Caco-2 (cell line): ENCODE results near the gene GTF2A2. TPM values are rescaled to one million over a fixed set of nuclear protein-coding genes. Genes with fewer than 3 reads are reported as not detected.

ENCODE experiments used
- BruUV-seq: library from RNA; stranded (reverse); fragments of 400-500 nt; replicated peaks from 2 replicates; lab custom pipeline; 2021; lab: Mats Ljungman, UMichigan
- CTCF ChIA-PET: fragments of 300-600 bp; sonication (Branson Sonifier 250); formaldehyde crosslinking; loops from one replicate; lab custom pipeline; 2022; ENCODE audit warnings: antibody characterized with exemption; lab: Charles Lee
- POLR2A ChIA-PET: fragments of 300-600 bp; sonication (Branson Sonifier 250); formaldehyde crosslinking; loops from one replicate; lab custom pipeline; 2022; ENCODE audit warnings: antibody characterized with exemption; lab: Charles Lee
- DNase-seq, 2 experiments: peaks; one replicate each; pipeline versions ENCODE4 v3.0.0 to v3.0.0-alpha.2; 2020 to 2022
- H3K27me3 ChIP-seq: replicated peaks from 2 replicates; pipeline ENCODE4 v1.6.0; 2011; ENCODE audit warnings: low read length; ENCODE audit not compliant: control insufficient read depth, insufficient read depth
- H3K36me3 ChIP-seq: 2 replicates; pipeline ENCODE4 v1.5.1; 2011; ENCODE audit warnings: low read length; ENCODE audit not compliant: control insufficient read depth, insufficient read depth
- H3K4me1 ChIP-seq: fragments of 250-450 bp; sonication (Bioruptor Pico); 2 replicates; pipeline ENCODE4 v1.5.1; 2020; ENCODE audit warnings: mild to moderate bottlenecking
- H3K4me3 ChIP-seq: 2 replicates; pipeline ENCODE4 v1.5.1; 2011; ENCODE audit warnings: low read depth, mild to moderate bottlenecking, control low read depth, low read length
- H3K9me3 ChIP-seq: fragments of 250-450 bp; sonication (Bioruptor Pico); 2 replicates; pipeline ENCODE4 v1.5.1; 2020; ENCODE audit warnings: mild to moderate bottlenecking, moderate library complexity
- H3K27ac Mint-ChIP-seq: one replicate; pipeline ENCODE4 v1.8.0; 2022; ENCODE audit warnings: mixed read lengths; ENCODE audit not compliant: unreplicated experiment
- H3K27me3 Mint-ChIP-seq: one replicate; pipeline ENCODE4 v1.8.0; 2022; ENCODE audit warnings: mixed read lengths; ENCODE audit not compliant: insufficient read depth, unreplicated experiment
- H3K36me3 Mint-ChIP-seq: one replicate; pipeline ENCODE4 v1.8.0; 2022; ENCODE audit warnings: mild to moderate bottlenecking, mixed read lengths; ENCODE audit not compliant: insufficient read depth, unreplicated experiment
- H3K4me1 Mint-ChIP-seq: one replicate; pipeline ENCODE4 v1.8.0; 2022; ENCODE audit warnings: low read depth, mixed read lengths; ENCODE audit not compliant: unreplicated experiment
- H3K4me3 Mint-ChIP-seq: one replicate; pipeline ENCODE4 v1.8.0; 2022; ENCODE audit warnings: mild to moderate bottlenecking, moderate library complexity, mixed read lengths; ENCODE audit not compliant: unreplicated experiment
- H3K9me3 Mint-ChIP-seq: one replicate; pipeline ENCODE4 v1.8.0; 2022; ENCODE audit warnings: mixed read lengths; ENCODE audit not compliant: unreplicated experiment
- CTCF ChIP-seq, 2 experiments: fragments of 200-600 bp in 1 of 2; IDR thresholded peaks; 1 replicate in 1 of 2; 2 replicates in 1 of 2; pipeline versions ENCODE4 v1.5.1 to v1.8.0; 2011 to 2022; ENCODE audit warnings: antibody characterized with exemption in 1 of 2, control low read depth in 1 of 2, inconsistent platforms in 1 of 2, low read depth in 1 of 2, low read length in 1 of 2, mild to moderate bottlenecking in 1 of 2, moderate library complexity in 1 of 2; ENCODE audit not compliant: insufficient read depth in 1 of 2, severe bottlenecking in 1 of 2, unreplicated experiment in 1 of 2
- intact Hi-C: fragments of 100-400 bp; cut with micrococcal nuclease; formaldehyde crosslinking; loops from one replicate; pipeline ENCODE4 v1.10.0; 2022; ENCODE audit not compliant: unreplicated experiment
- total RNA-seq: library from RNA; stranded (reverse); gene quantifications from 2 replicates; pipeline ENCODE4 v1.2.3, GENCODE V29; 2022

GTF2A2 gene
- total RNA-seq, 1 experiment from 2014 or later: 153 TPM

GRCh38 chr15:59636184-59636583, 21.1 kb downstream of the GTF2A2 start:
- no peak overlapping the region for H3K27ac Mint-ChIP-seq
- no peak for DNase-seq
- no peaks in the 10 kb centered on the region for H3K27me3 Mint-ChIP-seq
- no peak overlapping the region for H3K4me3 ChIP-seq
- H3K9me3 ChIP-seq: no peaks in the 10 kb centered on the region
- H3K9me3 Mint-ChIP-seq: no peaks in the 10 kb centered on the region
- H3K27me3 ChIP-seq: no peaks in the 10 kb centered on the region
- TF ChIP-seq CTCF (IDR thresholded peaks at IDR 0.05; ENCODE audit: insufficient read depth in 1 of 2, low read depth in 1 of 2, low read length in 1 of 2, severe bottlenecking in 1 of 2, unreplicated experiment in 1 of 2): no peak
- intact Hi-C loops: no loop called here
- no peaks in the 10 kb centered on the region for H3K4me1 ChIP-seq
- BruUV-seq: no TSS peak
- ChIA-PET CTCF (no interaction called here), POLR2A (no interaction called here)
- no peaks in the 10 kb centered on the region for H3K36me3 ChIP-seq
- no peak overlapping the region for H3K4me3 Mint-ChIP-seq
- peaks cover 30% of the 10 kb centered on the region for H3K36me3 Mint-ChIP-seq
- no peaks in the 10 kb centered on the region for H3K4me1 Mint-ChIP-seq

- CTCF ChIA-PET: interaction anchor here (0.7 to 2.2 kb wide), 4 partner anchors 79 to 104 kb away, joined by 3 to 21 read pairs (median 8); no protein-coding TSS in a partner anchor
- H3K27me3 ChIP-seq: no peaks in the 10 kb centered on the region
- TF ChIP-seq CTCF (IDR thresholded peaks at IDR 0.05; ENCODE audit: insufficient read depth in 1 of 2, low read depth in 1 of 2, low read length in 1 of 2, severe bottlenecking in 1 of 2, unreplicated experiment in 1 of 2): peak; percentile 62
- Mint-ChIP-seq H3K9me3 (no peaks in the 10 kb centered on the region), H3K27ac (no peak overlapping the region), H3K4me3 (no peak overlapping the region), H3K36me3 (peaks cover 13% of the 10 kb centered on the region), H3K4me1 (no peaks in the 10 kb centered on the region), H3K27me3 (no peaks in the 10 kb centered on the region)
- no peaks in the 10 kb centered on the region for H3K4me1 ChIP-seq
- H3K4me3 ChIP-seq: no peak overlapping the region
- H3K9me3 ChIP-seq: no peaks in the 10 kb centered on the region
- no peaks in the 10 kb centered on the region for H3K36me3 ChIP-seq
- POLR2A ChIA-PET: no interaction called here
- no TSS peak for BruUV-seq
- intact Hi-C loops: no loop called here
- DNase-seq: peak; percentile 40 to 47
Observed at GRCh38 chr15:59632714-59633113, 24.6 kb downstream of the GTF2A2 start.

GRCh38 chr15:59622289-59622688, 35.0 kb downstream of the GTF2A2 start:
- POLR2A ChIA-PET: no interaction called here
- no peaks in the 10 kb centered on the region for H3K9me3 ChIP-seq
- no peaks in the 10 kb centered on the region for H3K36me3 ChIP-seq
- H3K4me1 Mint-ChIP-seq: no peaks in the 10 kb centered on the region
- peak; percentile 26 to 70 for TF ChIP-seq CTCF (IDR thresholded peaks at IDR 0.05; ENCODE audit: insufficient read depth in 1 of 2, low read depth in 1 of 2, low read length in 1 of 2, severe bottlenecking in 1 of 2, unreplicated experiment in 1 of 2)
- H3K4me3 ChIP-seq: no peak overlapping the region
- H3K27me3 Mint-ChIP-seq: no peaks in the 10 kb centered on the region
- CTCF ChIA-PET: no interaction called here
- H3K27me3 ChIP-seq: no peaks in the 10 kb centered on the region; the same call in 1 of the 2 replicates
- intact Hi-C loops: loop anchor here (1.0 kb wide), 1 partner anchor 89 kb away; no protein-coding TSS in a partner anchor
- no peak overlapping the region for H3K4me3 Mint-ChIP-seq
- no peak overlapping the region for H3K27ac Mint-ChIP-seq
- H3K36me3 Mint-ChIP-seq: no peaks in the 10 kb centered on the region
- peak; percentile 70 to 71 for DNase-seq
- BruUV-seq: no TSS peak
- no peaks in the 10 kb centered on the region; the same call in 1 of the 2 replicates for H3K4me1 ChIP-seq
- no peaks in the 10 kb centered on the region for H3K9me3 Mint-ChIP-seq
